Right lobe of liver (tissue), 6 donors: ENCODE measurements around the gene TOGARAM2. TPM values are rescaled to one million over a fixed set of nuclear protein-coding genes. Genes with fewer than 3 reads are reported as not detected.

ENCODE experiments used
- ATAC-seq, 4 donors: fragments of 200-7000 bp; cut with Tn5 transposase; one replicate each; pipeline ENCODE4 v1.9.1; 2020; ENCODE audit warnings: mild to moderate bottlenecking in 4 of 4, moderate library complexity in 4 of 4
- DNase-seq, 3 donors: peaks; one replicate each; pipeline ENCODE4 v3.0.0-alpha.2; 2020
- H3K27ac ChIP-seq, 3 donors: fragments of 200-600 bp; one replicate each; pipeline ENCODE4 v1.8.0; 2022
- H3K27me3 ChIP-seq, 2 donors: fragments of 200-600 bp; one replicate each; pipeline ENCODE4 v1.8.0; 2022
- H3K36me3 ChIP-seq, 4 donors: fragments of 200-600 bp; sonication (generic) in 1 of 4; one replicate each; pipeline versions ENCODE4 v1.5.1 to v1.8.0; 2017 to 2022; ENCODE audit warnings: control low read depth in 1 of 4
- H3K4me1 ChIP-seq, 4 donors: fragments of 200-600 bp; sonication (generic) in 1 of 4; one replicate each; pipeline versions ENCODE4 v1.5.1 to v1.8.0; 2017 to 2022; ENCODE audit warnings: control low read depth in 1 of 4
- H3K4me3 ChIP-seq, 3 donors: fragments of 200-600 bp; one replicate each; pipeline ENCODE4 v1.8.0; 2022
- H3K9me3 ChIP-seq, 4 donors: fragments of 200-600 bp; sonication (generic) in 1 of 4; one replicate each; pipeline versions ENCODE4 v1.5.1 to v1.8.0; 2017 to 2022; ENCODE audit warnings: control low read depth in 1 of 4
- POLR2A ChIP-seq: fragments of 450-650 bp; IDR thresholded peaks from one replicate; pipeline ENCODE4 v1.6.1; 2017; ENCODE audit warnings: antibody characterized with exemption, mild to moderate bottlenecking
- WGBS: methylation state at CpG from one replicate; pipeline ENCODE4 v1.1.6; 2018; ENCODE audit warnings: low coverage, low lambda C conversion rate; ENCODE audit not compliant: insufficient coverage; ENCODE audit errors: missing lambda C conversion rate; 5-methylcytosine and 5-hydroxymethylcytosine counted together
- intact Hi-C, 2 donors: fragments of 100-400 bp; cut with DNase I; formaldehyde crosslinking; loops; one replicate each; pipeline versions ENCODE4 v1.11.2 to v1.14.1; 2022
- total RNA-seq, 6 experiments: library from RNA; depleted of rRNA in 2 of 6; stranded (reverse); fragments of >200 nt in 2 of 6; fragmentation: NEBNext Ultra II Directional in 3 of 6; extraction: Animal tissue kit (Norgen Biotek cat#: 25700) in 3 of 6; gene quantifications; one replicate each; pipeline versions ENCODE4 v1.1.0 to v1.2.4, GENCODE V29; 2016 to 2023
- TF ChIP-seq, protein P1 (sequence below), 4 donors: fragments of 200-600 bp in 3 of 4; fragments of 450-650 bp in 1 of 4; IDR thresholded peaks; one replicate each; pipeline versions ENCODE4 v1.5.1 to v1.8.0; 2016 to 2022; ENCODE audit warnings: antibody characterized with exemption in 4 of 4, mild to moderate bottlenecking in 2 of 4
- donor health status: DM: no; HTN: yes; CAD: no.
- donor health status: DM: no; HTN: no; CAD: no.
- donor health status: DM: no; HTN: no; CAD: no.
- donor health status: DM: no; HTN: yes; CAD: no.
- donor health status: DM: no; HTN: yes; CAD: no.

The TOGARAM2 gene
- total RNA-seq, 6 experiments from 2014 or later, result 0.06 to 0.37 (median 0.14) TPM; not detected in 1

DNA sequence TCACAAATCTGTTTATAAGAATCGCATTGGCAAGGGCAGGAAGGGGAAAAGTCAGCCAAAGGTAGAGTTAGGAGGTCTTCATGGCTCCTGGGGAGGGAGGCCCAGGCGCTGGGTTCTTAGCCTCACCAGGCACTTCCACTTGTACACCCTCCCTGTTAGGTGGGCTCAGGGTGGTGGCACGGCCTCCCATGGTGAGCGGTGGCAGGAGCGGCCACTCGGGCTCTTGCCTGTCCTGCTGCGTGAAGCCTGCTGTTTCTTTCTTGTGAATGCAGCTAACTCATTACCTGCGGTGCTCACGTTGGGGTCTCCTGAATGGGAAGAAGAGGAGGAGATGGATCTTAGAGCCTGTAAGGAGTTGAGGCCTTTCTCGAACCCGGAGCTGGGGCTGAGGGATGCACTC, 40.8 kb downstream of the TOGARAM2 start:
- intact Hi-C loops, result no loop called here
- 70% methylated on average over 7 of the region's 11 CpGs for WGBS

DNA sequence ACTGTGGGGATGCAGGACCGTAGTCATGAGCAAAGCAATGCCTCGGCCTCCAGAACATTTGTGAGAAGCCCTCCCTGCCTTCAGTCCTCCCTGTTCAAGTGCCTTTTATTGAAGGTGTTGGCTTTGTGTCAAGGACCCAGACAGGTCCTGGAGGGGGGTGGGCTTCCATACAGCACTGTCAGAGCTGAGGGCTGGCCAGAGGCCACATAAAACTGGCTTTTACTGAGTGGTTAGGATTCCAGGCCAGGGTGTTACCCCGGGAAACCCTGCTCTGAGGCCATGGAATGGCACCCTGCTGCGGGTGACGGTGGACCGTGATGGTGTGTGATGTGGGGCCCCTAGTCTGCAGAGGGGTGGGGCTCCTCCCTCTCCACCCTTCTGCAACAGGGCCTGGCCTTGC, 41.6 kb downstream of the TOGARAM2 start:
- TF ChIP-seq, protein P1, sequence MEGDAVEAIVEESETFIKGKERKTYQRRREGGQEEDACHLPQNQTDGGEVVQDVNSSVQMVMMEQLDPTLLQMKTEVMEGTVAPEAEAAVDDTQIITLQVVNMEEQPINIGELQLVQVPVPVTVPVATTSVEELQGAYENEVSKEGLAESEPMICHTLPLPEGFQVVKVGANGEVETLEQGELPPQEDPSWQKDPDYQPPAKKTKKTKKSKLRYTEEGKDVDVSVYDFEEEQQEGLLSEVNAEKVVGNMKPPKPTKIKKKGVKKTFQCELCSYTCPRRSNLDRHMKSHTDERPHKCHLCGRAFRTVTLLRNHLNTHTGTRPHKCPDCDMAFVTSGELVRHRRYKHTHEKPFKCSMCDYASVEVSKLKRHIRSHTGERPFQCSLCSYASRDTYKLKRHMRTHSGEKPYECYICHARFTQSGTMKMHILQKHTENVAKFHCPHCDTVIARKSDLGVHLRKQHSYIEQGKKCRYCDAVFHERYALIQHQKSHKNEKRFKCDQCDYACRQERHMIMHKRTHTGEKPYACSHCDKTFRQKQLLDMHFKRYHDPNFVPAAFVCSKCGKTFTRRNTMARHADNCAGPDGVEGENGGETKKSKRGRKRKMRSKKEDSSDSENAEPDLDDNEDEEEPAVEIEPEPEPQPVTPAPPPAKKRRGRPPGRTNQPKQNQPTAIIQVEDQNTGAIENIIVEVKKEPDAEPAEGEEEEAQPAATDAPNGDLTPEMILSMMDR (IDR thresholded peaks at IDR 0.05), result no peak
- no peak for TF ChIP-seq POLR2A
- Histone ChIP-seq H3K4me1 (no peaks in the 10 kb centered on the region), H3K36me3 (no peaks in the 10 kb centered on the region), H3K4me3 (no peak overlapping the region), H3K27ac (no peak overlapping the region), H3K9me3 (no peaks in the 10 kb centered on the region), H3K27me3 (no peaks in the 10 kb centered on the region)
- intact Hi-C loops, result no loop called here
- DNase-seq, result no peak
- ATAC-seq, result no peak
- no CpG with 5 or more reads among the region's 6 CpGs for WGBS

More for the DNA sequence above, 40.8 kb downstream of the TOGARAM2 start:
- Histone ChIP-seq H3K4me3 (no peak overlapping the region), H3K9me3 (no peaks in the 10 kb centered on the region), H3K36me3 (no peaks in the 10 kb centered on the region), H3K4me1 (no peaks in the 10 kb centered on the region), H3K27ac (no peak overlapping the region), H3K27me3 (no peaks in the 10 kb centered on the region)
- ATAC-seq (no peak), DNase-seq (no peak)
- TF ChIP-seq, protein P1 (IDR thresholded peaks at IDR 0.05), result no peak
- no peak for TF ChIP-seq POLR2A

DNA sequence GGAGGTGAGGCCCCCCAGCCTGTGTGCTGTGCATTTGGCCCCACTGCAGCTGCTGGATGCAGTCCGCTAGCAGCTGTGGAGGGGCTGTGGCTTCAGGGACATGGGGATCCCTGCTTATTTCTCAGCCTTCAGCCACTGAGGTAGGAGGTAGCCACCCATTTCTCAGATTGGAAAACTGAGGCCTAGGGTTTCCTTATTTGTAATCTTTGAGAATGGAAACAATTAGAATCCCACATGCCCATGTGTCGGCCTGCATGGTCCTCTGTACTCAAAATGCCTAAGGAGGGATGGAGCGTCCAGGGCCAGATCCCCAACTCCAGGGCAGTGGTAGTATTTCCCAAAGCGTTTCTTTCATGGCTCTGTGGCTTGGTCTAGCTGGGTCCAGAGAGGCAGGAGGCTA, 42.1 kb downstream of the TOGARAM2 start:
- WGBS, result 75% methylated on average over 1 of the region's 4 CpGs
- ATAC-seq (no peak), DNase-seq (no peak)
- H3K9me3 ChIP-seq, result no peaks in the 10 kb centered on the region
- intact Hi-C loops, result no loop called here
- no peaks in the 10 kb centered on the region for H3K4me1 ChIP-seq
- H3K4me3 ChIP-seq, result no peak overlapping the region
- no peaks in the 10 kb centered on the region for H3K27me3 ChIP-seq
- H3K36me3 ChIP-seq, result no peaks in the 10 kb centered on the region
- H3K27ac ChIP-seq, result no peak overlapping the region
- TF ChIP-seq, protein P1 (IDR thresholded peaks at IDR 0.05), result no peak
- no peak for TF ChIP-seq POLR2A

DNA sequence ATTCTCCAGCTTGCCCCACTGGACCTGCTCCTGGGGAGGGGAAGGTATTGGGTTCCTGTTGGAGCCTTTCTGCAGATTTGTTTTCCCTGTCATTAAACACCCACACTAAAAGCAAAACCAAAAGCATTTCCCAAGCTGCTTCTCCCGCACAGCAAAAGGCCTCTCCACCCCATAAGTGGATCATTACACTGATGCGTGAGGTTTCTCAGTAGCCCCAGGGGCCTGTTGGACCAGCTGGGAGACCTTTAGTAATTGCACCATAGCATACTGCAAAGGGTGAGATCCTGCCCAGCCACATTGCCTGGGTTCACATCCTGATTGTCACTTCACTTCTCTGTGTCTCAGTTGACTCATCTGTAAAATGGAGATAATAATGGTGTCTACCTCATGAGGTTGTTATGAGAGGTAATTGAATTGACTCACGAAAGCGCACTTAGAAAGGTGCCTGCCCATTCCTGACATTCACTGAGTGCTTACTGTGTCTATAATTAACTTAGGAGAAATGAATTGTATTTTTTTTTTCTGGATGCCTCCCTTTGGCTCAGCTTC, 43.9 kb downstream of the TOGARAM2 start:
- Histone ChIP-seq H3K36me3 (no peaks in the 10 kb centered on the region), H3K4me3 (no peak overlapping the region), H3K9me3 (no peaks in the 10 kb centered on the region), H3K27me3 (no peaks in the 10 kb centered on the region), H3K27ac (no peak overlapping the region), H3K4me1 (no peaks in the 10 kb centered on the region)
- ATAC-seq, result no peak
- 50% methylated on average over 3 of the region's 4 CpGs for WGBS
- intact Hi-C loops, result no loop called here
- TF ChIP-seq, protein P1 (IDR thresholded peaks at IDR 0.05), result no peak
- TF ChIP-seq POLR2A, result no peak
- no peak for DNase-seq

DNA sequence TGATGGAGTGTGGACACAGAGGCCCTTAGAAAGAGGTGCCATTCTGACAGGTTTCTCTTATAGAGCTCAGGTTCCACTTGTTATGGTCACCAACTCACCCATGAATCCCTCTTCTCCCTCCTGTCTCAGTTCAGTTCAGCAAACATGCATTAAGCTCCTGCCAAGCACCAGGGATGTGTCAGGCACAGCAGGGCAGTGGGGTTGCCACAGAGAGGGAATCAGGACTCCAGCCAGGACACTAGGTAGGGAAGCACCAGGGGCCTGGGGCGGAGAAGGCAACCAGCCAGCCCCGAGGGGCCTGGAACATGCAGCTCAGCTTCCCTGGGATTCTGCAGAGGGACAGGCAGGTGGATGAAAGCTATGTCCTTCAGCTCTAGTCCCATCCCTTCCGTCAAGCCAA, 44.6 kb downstream of the TOGARAM2 start:
- no peaks in the 10 kb centered on the region for H3K27me3 ChIP-seq
- H3K27ac ChIP-seq, result no peak overlapping the region
- WGBS, result 100% methylated on average over 1 of the region's 3 CpGs
- H3K36me3 ChIP-seq, result no peaks in the 10 kb centered on the region
- no peak overlapping the region for H3K4me3 ChIP-seq
- TF ChIP-seq POLR2A, result no peak
- TF ChIP-seq, protein P1 (IDR thresholded peaks at IDR 0.05), result no peak
- DNase-seq (no peak), ATAC-seq (no peak)
- intact Hi-C loops, result no loop called here
- H3K9me3 ChIP-seq, result no peaks in the 10 kb centered on the region
- H3K4me1 ChIP-seq, result no peaks in the 10 kb centered on the region
